Suprapubic skin (tissue), 4 donors: ENCODE results near the gene PLAAT5. TPM values are rescaled to one million over a fixed set of nuclear protein-coding genes. Genes with fewer than 3 reads are reported as not detected.

Experiments
- DNase-seq, 2 donors: peaks; one replicate each; pipeline ENCODE4 v3.0.0-alpha.2; 2019; ENCODE audit warnings: low spot score in 2 of 2
- H3K27ac ChIP-seq: fragments of 200-600 bp; sonication (generic); one replicate; pipeline ENCODE4 v1.5.1; 2019
- H3K27me3 ChIP-seq: fragments of 200-600 bp; sonication (generic); one replicate; pipeline ENCODE4 v1.5.1; 2019
- H3K36me3 ChIP-seq: fragments of 200-600 bp; sonication (generic); one replicate; pipeline ENCODE4 v1.5.1; 2019
- H3K4me1 ChIP-seq: fragments of 200-600 bp; sonication (generic); one replicate; pipeline ENCODE4 v1.5.1; 2019
- H3K4me3 ChIP-seq: fragments of 200-600 bp; sonication (generic); one replicate; pipeline ENCODE4 v1.5.1; 2019; ENCODE audit warnings: mild to moderate bottlenecking
- H3K9me3 ChIP-seq: fragments of 200-600 bp; sonication (generic); one replicate; pipeline ENCODE4 v1.5.1; 2019
- EP300 ChIP-seq: sonication (generic); formaldehyde crosslinking; IDR thresholded peaks from one replicate; pipeline ENCODE4 v1.6.1; 2017; ENCODE audit warnings: antibody characterized with exemption
- POLR2A ChIP-seq, 2 donors: fragments of 450-650 bp; IDR thresholded peaks; one replicate each; pipeline ENCODE4 v1.6.1; 2017; ENCODE audit warnings: antibody characterized with exemption in 2 of 2, mild to moderate bottlenecking in 2 of 2, moderate library complexity in 2 of 2
- POLR2AphosphoS5 ChIP-seq, 3 donors: sonication (generic); formaldehyde crosslinking; IDR thresholded peaks; one replicate each; pipeline ENCODE4 v1.6.1; 2017; ENCODE audit warnings: antibody characterized with exemption in 3 of 3
- WGBS: methylation state at CpG from one replicate; pipeline ENCODE4 v1.1.5; 2018; 5-methylcytosine and 5-hydroxymethylcytosine counted together
- total RNA-seq, 4 donors: library from RNA; depleted of rRNA; stranded (reverse); fragments of >200 nt; gene quantifications; one replicate each; pipeline ENCODE4 v1.1.0, GENCODE V29; 2016
- TF ChIP-seq, protein P1 (sequence below), 2 donors: fragments of 200-600 bp in 1 of 2; fragments of 450-650 bp in 1 of 2; sonication (generic) in 1 of 2; IDR thresholded peaks; one replicate each; pipeline ENCODE4 v1.5.1; 2016 to 2019; ENCODE audit warnings: antibody characterized with exemption in 2 of 2, mild to moderate bottlenecking in 1 of 2, moderate library complexity in 1 of 2

The PLAAT5 gene
- total RNA-seq, 4 donors from 2014 or later, result 0.38 to 9.9 (median 2.4) TPM

DNA sequence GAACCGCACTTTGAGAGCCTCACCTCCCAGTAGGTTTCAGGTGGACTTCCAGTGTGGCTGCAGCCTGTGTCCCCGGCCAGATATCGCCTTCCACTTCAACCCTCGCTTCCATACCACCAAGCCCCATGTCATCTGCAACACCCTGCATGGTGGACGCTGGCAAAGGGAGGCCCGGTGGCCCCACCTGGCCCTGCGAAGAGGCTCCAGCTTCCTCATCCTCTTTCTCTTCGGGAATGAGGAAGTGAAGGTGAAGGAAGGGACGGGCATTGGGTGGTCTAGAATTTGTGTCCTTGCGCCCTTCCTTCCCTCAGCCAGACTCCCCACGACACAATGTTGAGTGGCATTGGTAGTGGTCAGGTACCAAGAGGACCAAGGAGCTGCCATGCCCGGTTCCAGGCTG lies 17.8 kb upstream of the PLAAT5 start:
- Histone ChIP-seq H3K9me3 (no peaks in the 10 kb centered on the region), H3K27ac (no peak overlapping the region), H3K27me3 (no peaks in the 10 kb centered on the region), H3K36me3 (no peaks in the 10 kb centered on the region), H3K4me3 (no peak overlapping the region), H3K4me1 (peaks cover 12% of the 10 kb centered on the region)
- no peak for TF ChIP-seq EP300
- no peak for TF ChIP-seq POLR2AphosphoS5 (IDR thresholded peaks at IDR 0.05)
- no peak for TF ChIP-seq POLR2A (IDR thresholded peaks at IDR 0.05)
- TF ChIP-seq, protein P1, sequence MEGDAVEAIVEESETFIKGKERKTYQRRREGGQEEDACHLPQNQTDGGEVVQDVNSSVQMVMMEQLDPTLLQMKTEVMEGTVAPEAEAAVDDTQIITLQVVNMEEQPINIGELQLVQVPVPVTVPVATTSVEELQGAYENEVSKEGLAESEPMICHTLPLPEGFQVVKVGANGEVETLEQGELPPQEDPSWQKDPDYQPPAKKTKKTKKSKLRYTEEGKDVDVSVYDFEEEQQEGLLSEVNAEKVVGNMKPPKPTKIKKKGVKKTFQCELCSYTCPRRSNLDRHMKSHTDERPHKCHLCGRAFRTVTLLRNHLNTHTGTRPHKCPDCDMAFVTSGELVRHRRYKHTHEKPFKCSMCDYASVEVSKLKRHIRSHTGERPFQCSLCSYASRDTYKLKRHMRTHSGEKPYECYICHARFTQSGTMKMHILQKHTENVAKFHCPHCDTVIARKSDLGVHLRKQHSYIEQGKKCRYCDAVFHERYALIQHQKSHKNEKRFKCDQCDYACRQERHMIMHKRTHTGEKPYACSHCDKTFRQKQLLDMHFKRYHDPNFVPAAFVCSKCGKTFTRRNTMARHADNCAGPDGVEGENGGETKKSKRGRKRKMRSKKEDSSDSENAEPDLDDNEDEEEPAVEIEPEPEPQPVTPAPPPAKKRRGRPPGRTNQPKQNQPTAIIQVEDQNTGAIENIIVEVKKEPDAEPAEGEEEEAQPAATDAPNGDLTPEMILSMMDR (IDR thresholded peaks at IDR 0.05), result no peak
- no peak for DNase-seq
- WGBS, result 92% methylated on average over 12 of the region's 12 CpGs

DNA sequence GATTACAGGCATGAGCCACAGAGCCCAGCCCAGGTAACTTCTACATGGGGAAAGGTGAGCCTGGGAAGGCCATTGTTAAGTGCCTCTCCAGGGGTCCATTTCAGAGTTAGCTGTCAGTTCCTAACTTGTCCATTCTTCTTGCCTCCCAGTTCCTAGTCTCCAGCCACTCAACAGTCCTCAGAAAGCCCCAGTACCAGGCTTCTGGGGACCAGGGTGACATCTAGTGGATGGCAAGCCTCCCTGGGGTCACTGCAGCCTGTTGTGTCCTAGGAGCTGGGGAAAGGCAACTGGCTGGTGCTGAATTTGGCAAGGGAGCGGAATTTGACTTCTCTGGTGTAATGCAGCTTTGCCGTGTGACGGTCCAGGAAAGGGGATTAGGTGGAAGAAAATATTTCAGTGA lies 17.0 kb upstream of the PLAAT5 start:
- DNase-seq, result no peak
- H3K36me3 ChIP-seq, result no peaks in the 10 kb centered on the region
- TF ChIP-seq POLR2AphosphoS5 (IDR thresholded peaks at IDR 0.05), result no peak
- TF ChIP-seq POLR2A (IDR thresholded peaks at IDR 0.05), result no peak
- TF ChIP-seq, protein P1 (IDR thresholded peaks at IDR 0.05), result no peak
- no peak for TF ChIP-seq EP300
- no peaks in the 10 kb centered on the region for H3K9me3 ChIP-seq
- H3K4me3 ChIP-seq, result no peak overlapping the region
- no peaks in the 10 kb centered on the region for H3K27me3 ChIP-seq
- no peak overlapping the region for H3K27ac ChIP-seq
- WGBS, result 72% methylated on average over 3 of the region's 3 CpGs
- H3K4me1 ChIP-seq, result peaks cover 12% of the 10 kb centered on the region

DNA sequence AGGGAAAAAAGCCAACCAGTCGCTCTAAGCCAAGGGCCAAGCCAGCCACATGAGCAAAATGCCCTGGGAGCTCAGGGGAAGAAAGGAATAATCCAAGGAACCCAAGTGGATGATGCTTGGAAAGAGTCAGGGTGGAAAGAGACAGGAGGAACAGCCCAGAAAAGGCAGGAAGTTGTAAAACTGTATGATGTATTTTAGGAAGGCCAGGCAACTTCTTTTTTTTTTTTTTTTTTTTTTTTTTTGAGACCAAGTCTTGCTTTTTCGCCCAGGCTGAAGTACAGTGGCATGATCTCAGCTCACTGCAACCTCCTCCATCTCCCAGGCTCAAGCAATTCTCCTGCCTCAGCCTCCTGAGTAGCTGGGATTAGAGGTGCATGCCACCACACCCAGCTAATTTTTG lies 16.5 kb upstream of the PLAAT5 start:
- H3K27ac ChIP-seq, result no peak overlapping the region
- no peaks in the 10 kb centered on the region for H3K36me3 ChIP-seq
- H3K27me3 ChIP-seq, result no peaks in the 10 kb centered on the region
- DNase-seq, result no peak
- WGBS, result 90% methylated on average over 2 of the region's 2 CpGs
- TF ChIP-seq POLR2AphosphoS5 (IDR thresholded peaks at IDR 0.05), result no peak
- TF ChIP-seq, protein P1 (IDR thresholded peaks at IDR 0.05), result no peak
- no peak for TF ChIP-seq EP300
- no peak for TF ChIP-seq POLR2A (IDR thresholded peaks at IDR 0.05)
- no peaks in the 10 kb centered on the region for H3K9me3 ChIP-seq
- H3K4me3 ChIP-seq, result no peak overlapping the region
- peaks cover 12% of the 10 kb centered on the region for H3K4me1 ChIP-seq

DNA sequence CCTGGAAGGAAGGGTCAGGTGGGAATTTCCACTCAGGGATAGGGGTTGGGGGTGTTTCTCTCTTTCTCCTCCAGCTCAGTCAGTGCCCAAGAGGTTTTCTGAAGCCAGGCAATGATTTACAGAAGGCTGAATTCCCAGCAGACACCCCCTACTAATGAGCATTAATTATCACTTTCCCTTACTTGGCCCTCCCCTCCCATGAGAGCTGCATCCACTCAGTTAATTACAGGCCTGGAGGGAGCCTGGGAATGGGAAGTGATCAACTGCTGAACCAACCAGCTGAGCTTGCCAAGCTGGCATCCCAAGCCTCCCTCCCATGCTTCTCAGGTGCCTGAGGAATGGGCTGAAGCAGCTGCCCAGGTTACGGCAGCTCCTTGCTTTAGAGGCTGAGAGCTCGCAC lies 15.9 kb upstream of the PLAAT5 start:
- H3K9me3 ChIP-seq, result no peaks in the 10 kb centered on the region
- H3K27me3 ChIP-seq, result no peaks in the 10 kb centered on the region
- H3K4me1 ChIP-seq, result peaks cover 12% of the 10 kb centered on the region
- no peak for DNase-seq
- TF ChIP-seq EP300, result no peak
- TF ChIP-seq, protein P1 (IDR thresholded peaks at IDR 0.05), result no peak
- TF ChIP-seq POLR2AphosphoS5 (IDR thresholded peaks at IDR 0.05), result no peak
- no peak for TF ChIP-seq POLR2A (IDR thresholded peaks at IDR 0.05)
- no peak overlapping the region for H3K27ac ChIP-seq
- H3K36me3 ChIP-seq, result no peaks in the 10 kb centered on the region
- WGBS, result 100% methylated on average over 2 of the region's 2 CpGs
- no peak overlapping the region for H3K4me3 ChIP-seq

DNA sequence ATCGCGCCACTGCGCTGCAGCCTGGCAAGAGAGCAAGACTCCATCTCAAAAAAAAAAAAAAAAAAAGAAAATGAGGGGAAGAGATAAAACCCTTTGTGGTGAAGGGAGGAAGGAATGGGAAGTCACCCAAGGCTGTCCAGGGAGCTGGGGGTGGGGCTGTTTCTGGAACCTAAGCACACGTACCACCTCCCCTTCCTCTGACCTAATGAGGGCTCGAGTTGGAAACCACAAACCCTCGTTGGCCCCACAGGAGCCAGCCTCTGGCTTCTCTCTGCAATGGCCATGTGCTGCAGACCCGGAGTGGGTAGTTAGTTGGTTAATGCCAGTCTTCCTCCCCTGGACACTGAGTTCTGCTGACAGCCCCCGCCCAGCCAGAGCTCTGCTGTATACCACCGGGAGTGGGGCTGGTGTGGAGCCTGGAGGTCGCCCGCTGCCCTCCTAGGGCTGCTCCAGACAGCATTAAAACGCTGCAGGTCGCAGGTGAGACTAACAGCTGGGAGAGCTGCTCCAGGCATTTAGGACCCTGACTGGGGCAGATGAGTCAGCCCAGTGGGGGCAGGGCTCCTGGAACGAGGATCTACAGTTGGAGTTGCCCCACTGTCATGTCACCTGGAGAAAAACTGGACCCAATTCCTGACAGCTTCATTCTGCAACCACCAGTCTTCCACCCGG lies 15.0 kb upstream of the PLAAT5 start, which contains the start of gene LGALS12:
Gene LGALS12, plus strand, starts transcription at position 228 of the 672 bp plus-strand sequence. Its CDS starts 375 bp downstream, at position 603.
- DNase-seq, result no peak
- TF ChIP-seq EP300, result no peak
- TF ChIP-seq, protein P1 (IDR thresholded peaks at IDR 0.05), result no peak
- no peak for TF ChIP-seq POLR2AphosphoS5 (IDR thresholded peaks at IDR 0.05)
- TF ChIP-seq POLR2A (IDR thresholded peaks at IDR 0.05), result no peak
- H3K9me3 ChIP-seq, result no peaks in the 10 kb centered on the region
- no peaks in the 10 kb centered on the region for H3K27me3 ChIP-seq
- no peak within 1 kb of the TSS for H3K4me3 ChIP-seq
- H3K27ac ChIP-seq, result no peak within 1 kb of the TSS
- 80% methylated on average over 14 of the region's 15 CpGs for WGBS
- no peaks in the 10 kb centered on the region for H3K36me3 ChIP-seq
- H3K4me1 ChIP-seq, result peaks cover 7% of the 10 kb centered on the region
